ENCODE data around the gene SPON1. TPM values are rescaled to one million over a fixed set of nuclear protein-coding genes. Genes with fewer than 3 reads are reported as not detected.

The SPON1 gene
- total and polyA plus RNA-seq, 2 of the 8 experiments (the other 6 are each of a cell fraction or from before 2014, with no cell fraction given), result 1.5 to 5.4 TPM

GRCh38 chr11:14237444-14237961, 275.0 kb downstream of the SPON1 start:
- no peaks in the 10 kb centered on the region for H3K79me1 ChIP-seq (ENCODE audit: low read depth, low read length)
- H2AFZ ChIP-seq (ENCODE audit: low read length), result 0 out of 2 replicates have a peak overlapping the region, but pooled peaks have one; percentile 3
- FAIRE-seq, result no peak
- H3K27ac ChIP-seq (ENCODE audit: low read depth, low read length), result no peak overlapping the region
- no peak overlapping the region for H4K5ac ChIP-seq (ENCODE audit: insufficient read length, low read depth, low read length)
- no peaks in the 10 kb centered on the region for H4K20me1 ChIP-seq (replicated peaks in 1 of 2; ENCODE audit: control insufficient read depth in 1 of 2, insufficient read depth in 2 of 2, low read length in 2 of 2)
- H2BK12ac ChIP-seq (ENCODE audit: low read depth, low read length), result no peak overlapping the region
- peaks cover 0 to under 1% (median 0%) of the 10 kb centered on the region in 4 experiments; a peak in 1 of 7 replicates for H3K4me1 ChIP-seq (replicated peaks in 1 of 4; ENCODE audit: control insufficient read depth in 3 of 4, insufficient read depth in 4 of 4, low read length in 3 of 4)
- no peak overlapping the region for H2AK5ac ChIP-seq (ENCODE audit: low read depth, low read length)
- no peak overlapping the region for H3K23ac ChIP-seq (ENCODE audit: insufficient read length)
- H2BK15ac ChIP-seq (ENCODE audit: low read length), result no peak overlapping the region
- H3K79me2 ChIP-seq (ENCODE audit: control insufficient read depth in 1 of 2, insufficient read depth in 2 of 2, low read length in 2 of 2), result no peaks in the 10 kb centered on the region
- no peaks in the 10 kb centered on the region for H3K36me3 ChIP-seq (ENCODE audit: control insufficient read depth in 2 of 4, insufficient read depth in 4 of 4, low read length in 3 of 4)
- ChIA-PET CTCF (ENCODE audit: partially characterized antibody) (interaction anchor here (1.0 to 5.9 kb wide), 8 partner anchors 7 to 465 kb away, joined by 3 to 32 read pairs (median 4); no protein-coding TSS in a partner anchor), POLR2A (ENCODE audit: partially characterized antibody) (no interaction called here)
- 89% methylated on average over 9 of the region's 9 CpGs; no CpG with 5 or more reads in 1 of the 2 experiments for WGBS, 2 experiments (ENCODE audit: extremely low coverage in 1 of 2, insufficient coverage in 1 of 2, insufficient read length in 1 of 2, insufficient replicate concordance in 2 of 2, low coverage in 1 of 2, low lambda C conversion rate in 2 of 2, missing lambda C conversion rate in 1 of 2)
- no peak overlapping the region for H2BK120ac ChIP-seq (replicated peaks; ENCODE audit: low read depth, low read length)
- H2BK5ac ChIP-seq (ENCODE audit: low read depth, low read length), result no peak overlapping the region
- H3K4me3 ChIP-seq (ENCODE audit: extremely low read depth in 1 of 4, insufficient read depth in 2 of 4, low read depth in 3 of 4, low read length in 4 of 4), result no peak overlapping the region
- no peak overlapping the region for H3K14ac ChIP-seq (ENCODE audit: insufficient read length)
- H2BK20ac ChIP-seq (ENCODE audit: low read length), result no peak overlapping the region
- H4K8ac ChIP-seq (ENCODE audit: extremely low read depth, insufficient read depth, low read length), result no peak overlapping the region
- no peak overlapping the region for H3K56ac ChIP-seq (replicated peaks; ENCODE audit: insufficient read length, low read depth, low read length)
- no peak overlapping the region for H3K9ac ChIP-seq (replicated peaks in 1 of 4; ENCODE audit: extremely low read depth in 1 of 4, low read depth in 3 of 4, low read length in 3 of 4)
- TF ChIP-seq JUN (IDR thresholded peaks at IDR 0.05; ENCODE audit: low read depth, low read length) (no peak), CTBP2 (IDR thresholded peaks at IDR 0.05; ENCODE audit: borderline replicate concordance, insufficient read depth, insufficient read length, low read length) (no peak), HDAC2 (IDR thresholded peaks at IDR 0.05; ENCODE audit: borderline replicate concordance in 1 of 2, low read depth in 2 of 2, low read length in 2 of 2) (no peak), KDM4A (IDR thresholded peaks at IDR 0.05; ENCODE audit: low read depth, low read length, severe bottlenecking) (no peak), SP4 (IDR thresholded peaks at IDR 0.05; ENCODE audit: low read length) (no peak), YY1 (IDR thresholded peaks at IDR 0.05; ENCODE audit: low read depth, low read length) (no peak)
- H4K91ac ChIP-seq (replicated peaks; ENCODE audit: insufficient read length, low read length), result no peak overlapping the region
- H3K27me3 ChIP-seq (replicated peaks in 1 of 4; ENCODE audit: control insufficient read depth in 3 of 4, extremely low read depth in 1 of 4, insufficient read depth in 3 of 4, low read length in 3 of 4), result peaks cover 0 to 3% (median 0%) of the 10 kb centered on the region in 4 experiments; a peak in 1 of 7 replicates
- no peaks in the 10 kb centered on the region for H3K23me2 ChIP-seq (ENCODE audit: low read depth, low read length)
- H3K4me2 ChIP-seq (ENCODE audit: insufficient read depth in 1 of 2, low read depth in 2 of 2, low read length in 2 of 2), result no peak overlapping the region
- H3K9me3 ChIP-seq (ENCODE audit: insufficient read depth in 2 of 2, low read depth in 1 of 2, low read length in 1 of 2), result no peaks in the 10 kb centered on the region
- H3K18ac ChIP-seq (ENCODE audit: extremely low read depth, low read length), result no peak overlapping the region
- no peak for DNase-seq (ENCODE audit: low read depth in 1 of 2, low spot score in 2 of 2)
- no peak overlapping the region for H3K4ac ChIP-seq (replicated peaks; ENCODE audit: insufficient read length, low read depth, low read length)
